ENCODE results near the gene MTHFD2. TPM values are rescaled to one million over a fixed set of nuclear protein-coding genes. Genes with fewer than 3 reads are reported as not detected.

The MTHFD2 gene
- total and polyA plus RNA-seq, 3 donors from 2014 or later = 19.0 to 39.3 (median 23.2) TPM

DNA sequence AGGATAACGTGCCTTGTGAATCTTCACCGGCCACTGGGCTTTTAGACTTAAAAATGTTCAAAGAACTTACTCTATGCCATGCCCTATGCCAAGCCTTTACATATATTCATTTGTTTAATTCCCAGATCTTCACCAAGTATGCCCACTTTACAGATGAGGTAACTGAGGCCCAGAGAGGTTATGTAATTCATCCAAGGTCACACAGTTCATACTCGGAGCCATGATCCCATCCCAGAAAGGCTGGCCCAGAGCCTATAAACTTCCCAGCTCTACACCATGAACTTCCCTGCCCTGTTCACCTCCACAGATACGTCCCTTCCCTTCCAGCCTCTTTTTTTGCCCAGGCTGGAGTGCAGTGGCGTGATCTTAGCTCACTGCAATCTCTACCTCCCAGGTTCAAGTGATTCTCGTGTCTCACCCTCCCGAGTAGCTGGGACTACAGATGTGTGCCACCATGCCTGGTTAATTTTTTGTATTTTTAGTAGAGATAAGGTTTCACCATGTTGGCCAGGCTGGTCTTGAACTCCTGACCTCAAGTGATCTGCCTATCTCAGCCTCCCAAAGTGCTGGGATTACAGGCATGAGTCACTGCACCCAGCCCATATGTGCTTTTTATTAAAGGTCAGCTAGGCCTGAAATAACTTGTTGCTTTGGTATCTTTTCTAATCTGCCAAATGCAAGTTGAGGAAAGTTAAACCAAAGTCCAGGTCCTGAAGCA is 44.1 kb downstream of the MTHFD2 start:
- intact Hi-C loops (cut with DNase I; ENCODE audit: low total_unique reads) = no loop called here
- Histone ChIP-seq H3K36me3 (ENCODE audit: low read depth, missing control alignments) (no peaks in the 10 kb centered on the region), H3K27ac (no peak overlapping the region), H3K4me3 (no peak overlapping the region), H3K4me1 (no peaks in the 10 kb centered on the region), H3K9me3 (no peaks in the 10 kb centered on the region), H3K27me3 (no peaks in the 10 kb centered on the region)
- WGBS, 2 donors = 78 to 87% methylated on average over 7 of the region's 7 CpGs
- TF ChIP-seq, protein P1, sequence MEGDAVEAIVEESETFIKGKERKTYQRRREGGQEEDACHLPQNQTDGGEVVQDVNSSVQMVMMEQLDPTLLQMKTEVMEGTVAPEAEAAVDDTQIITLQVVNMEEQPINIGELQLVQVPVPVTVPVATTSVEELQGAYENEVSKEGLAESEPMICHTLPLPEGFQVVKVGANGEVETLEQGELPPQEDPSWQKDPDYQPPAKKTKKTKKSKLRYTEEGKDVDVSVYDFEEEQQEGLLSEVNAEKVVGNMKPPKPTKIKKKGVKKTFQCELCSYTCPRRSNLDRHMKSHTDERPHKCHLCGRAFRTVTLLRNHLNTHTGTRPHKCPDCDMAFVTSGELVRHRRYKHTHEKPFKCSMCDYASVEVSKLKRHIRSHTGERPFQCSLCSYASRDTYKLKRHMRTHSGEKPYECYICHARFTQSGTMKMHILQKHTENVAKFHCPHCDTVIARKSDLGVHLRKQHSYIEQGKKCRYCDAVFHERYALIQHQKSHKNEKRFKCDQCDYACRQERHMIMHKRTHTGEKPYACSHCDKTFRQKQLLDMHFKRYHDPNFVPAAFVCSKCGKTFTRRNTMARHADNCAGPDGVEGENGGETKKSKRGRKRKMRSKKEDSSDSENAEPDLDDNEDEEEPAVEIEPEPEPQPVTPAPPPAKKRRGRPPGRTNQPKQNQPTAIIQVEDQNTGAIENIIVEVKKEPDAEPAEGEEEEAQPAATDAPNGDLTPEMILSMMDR (IDR thresholded peaks at IDR 0.05) = no peak
- no peak for TF ChIP-seq POLR2A (IDR thresholded peaks at IDR 0.05)
- DNase-seq = no peak

DNA sequence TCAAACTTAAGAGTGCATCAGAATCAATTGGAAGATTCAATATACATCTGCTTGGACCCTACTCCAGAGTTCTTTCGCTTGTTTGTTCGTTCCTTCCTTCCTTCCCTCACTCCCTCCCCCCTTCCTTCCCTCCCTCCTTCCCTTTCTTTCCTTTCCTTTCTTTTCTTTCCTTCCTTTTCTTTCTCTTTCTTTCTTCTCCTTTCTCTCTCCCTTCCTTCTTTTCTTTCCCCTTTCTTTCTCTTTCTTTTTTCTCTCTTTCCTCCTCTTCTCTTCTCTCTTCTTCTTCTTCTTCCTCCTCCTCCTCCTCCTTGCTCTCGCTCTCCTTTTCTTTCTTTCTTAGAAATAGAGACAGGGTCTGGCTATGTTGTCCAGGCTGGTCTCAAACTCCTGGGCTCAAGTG is 45.9 kb downstream of the MTHFD2 start:
- H3K4me3 ChIP-seq = no peak overlapping the region
- DNase-seq = no peak
- intact Hi-C loops (cut with DNase I; ENCODE audit: low total_unique reads) = no loop called here
- WGBS, 2 donors = 86 to 91% methylated on average over 3 of the region's 3 CpGs
- H3K27ac ChIP-seq = no peak overlapping the region
- H3K36me3 ChIP-seq (ENCODE audit: low read depth, missing control alignments) = no peaks in the 10 kb centered on the region
- no peaks in the 10 kb centered on the region for H3K4me1 ChIP-seq
- TF ChIP-seq, protein P1 (IDR thresholded peaks at IDR 0.05) = no peak
- TF ChIP-seq POLR2A (IDR thresholded peaks at IDR 0.05) = no peak
- H3K9me3 ChIP-seq = no peaks in the 10 kb centered on the region
- no peaks in the 10 kb centered on the region for H3K27me3 ChIP-seq

DNA sequence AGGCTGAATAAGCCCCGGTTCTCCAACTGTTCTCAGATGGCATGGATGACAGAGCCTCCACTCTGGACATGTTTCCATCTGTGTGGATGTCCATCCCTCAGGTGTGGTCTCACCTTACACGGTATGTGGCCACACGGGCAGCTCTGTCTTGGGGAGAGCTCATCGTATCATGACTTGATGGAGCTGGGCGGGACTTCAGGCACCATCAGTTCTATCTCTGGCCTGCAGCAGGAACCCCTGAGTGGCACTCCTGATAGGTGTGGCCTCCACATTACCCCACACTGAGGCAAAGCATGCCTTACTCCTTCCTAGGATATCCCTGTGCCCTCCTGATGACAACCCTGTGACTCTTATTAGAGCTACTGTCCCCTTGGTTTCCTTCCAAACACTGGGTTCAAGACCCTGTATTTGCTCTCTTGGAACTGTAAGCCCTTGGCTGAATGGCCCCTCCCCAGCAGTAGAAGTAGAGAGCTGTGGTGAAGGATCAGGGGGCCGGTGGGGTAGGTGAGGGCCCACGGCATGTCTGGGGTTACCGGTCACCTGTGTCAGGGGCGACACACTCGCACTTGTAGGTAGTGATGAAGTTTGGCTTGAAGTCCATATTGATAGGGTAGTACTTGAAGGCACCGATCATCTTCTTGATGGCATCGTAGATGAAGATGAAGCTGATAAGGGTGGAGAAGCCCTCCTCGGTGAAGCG is 48.2 kb downstream of the MTHFD2 start:
- whole genome bisulfite sequencing, 2 donors = 91 to 97% methylated on average over 14 of the region's 14 CpGs
- no peak for TF ChIP-seq POLR2A (IDR thresholded peaks at IDR 0.05)
- TF ChIP-seq, protein P1 (IDR thresholded peaks at IDR 0.05) = no peak
- intact Hi-C loops (cut with DNase I; ENCODE audit: low total_unique reads) = no loop called here

DNA sequence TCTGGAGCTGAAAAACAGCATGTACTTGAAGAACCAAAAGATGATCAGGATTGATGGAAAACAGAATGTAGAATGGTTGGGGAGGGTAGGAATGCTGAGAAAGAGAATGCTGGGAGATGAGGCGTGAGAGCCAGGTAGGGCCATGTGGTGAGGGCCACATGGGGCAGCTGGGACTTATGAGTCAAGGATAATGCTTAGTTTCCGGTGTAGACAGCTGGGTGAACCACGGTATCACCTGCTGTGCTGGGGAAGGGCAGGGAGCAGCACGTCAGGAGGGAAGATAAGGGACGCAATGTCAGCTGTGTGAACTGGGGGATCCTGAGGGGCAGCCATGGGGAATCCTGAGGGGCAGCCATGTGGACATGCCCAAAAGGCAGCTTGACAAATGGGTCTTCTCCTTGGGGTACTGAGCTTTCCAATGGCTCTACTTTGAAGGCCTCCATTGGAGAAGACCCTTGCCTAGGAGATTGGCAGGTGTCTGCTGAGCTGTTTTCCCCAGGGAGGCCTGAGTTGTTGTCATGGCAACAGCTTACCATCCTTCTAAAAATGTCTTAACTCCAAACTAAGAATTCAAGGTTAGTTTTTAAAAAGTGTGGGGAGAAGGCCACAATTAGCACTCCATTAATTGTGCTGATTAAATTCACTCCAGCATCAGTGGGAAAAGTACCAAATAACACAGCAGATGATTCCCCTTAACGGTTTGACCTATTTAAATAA is 51.1 kb downstream of the MTHFD2 start:
- H3K27me3 ChIP-seq = no peaks in the 10 kb centered on the region
- no peaks in the 10 kb centered on the region for H3K4me1 ChIP-seq
- intact Hi-C loops (cut with DNase I; ENCODE audit: low total_unique reads) = no loop called here
- WGBS, 2 donors = 73 to 74% methylated on average over 6 of the region's 6 CpGs
- no peaks in the 10 kb centered on the region for H3K36me3 ChIP-seq (ENCODE audit: low read depth, missing control alignments)
- no peak for DNase-seq
- TF ChIP-seq, protein P1 (IDR thresholded peaks at IDR 0.05) = no peak
- no peak for TF ChIP-seq POLR2A (IDR thresholded peaks at IDR 0.05)
- no peak overlapping the region for H3K27ac ChIP-seq
- no peaks in the 10 kb centered on the region for H3K9me3 ChIP-seq
- H3K4me3 ChIP-seq = no peak overlapping the region

More for the DNA sequence above, 48.2 kb downstream of the MTHFD2 start:
- no peak for DNase-seq
- H3K27ac ChIP-seq = no peak overlapping the region
- H3K27me3 ChIP-seq = no peaks in the 10 kb centered on the region
- no peaks in the 10 kb centered on the region for H3K4me1 ChIP-seq
- no peaks in the 10 kb centered on the region for H3K9me3 ChIP-seq
- no peak overlapping the region for H3K4me3 ChIP-seq
- H3K36me3 ChIP-seq (ENCODE audit: low read depth, missing control alignments) = no peaks in the 10 kb centered on the region

Measured in testis (tissue), 3 donors.